ENCODE data around the gene FGA.
A peak's percentile ranks its signal among the peaks of the same experiment; 100 is the strongest.

FGA gene

DNA sequence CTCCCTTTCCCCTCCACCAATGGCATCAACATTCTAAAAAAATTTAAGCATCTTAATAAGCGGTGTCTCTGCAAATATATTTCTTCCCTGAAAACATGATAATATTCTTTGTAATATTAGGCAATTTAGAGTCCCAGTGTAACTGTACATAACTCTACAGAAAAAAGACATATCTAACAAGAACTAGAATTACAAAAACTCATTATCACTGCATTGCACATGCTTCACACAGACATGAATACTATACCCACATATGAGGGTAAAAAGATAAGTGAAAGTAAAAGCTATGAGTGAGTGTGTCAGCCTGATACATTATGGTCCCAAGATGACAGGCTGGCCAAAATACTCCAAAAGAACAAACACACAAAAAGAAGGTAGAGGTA, 30.1 kb downstream of the FGA start:
- TF ChIP-seq, protein P1, sequence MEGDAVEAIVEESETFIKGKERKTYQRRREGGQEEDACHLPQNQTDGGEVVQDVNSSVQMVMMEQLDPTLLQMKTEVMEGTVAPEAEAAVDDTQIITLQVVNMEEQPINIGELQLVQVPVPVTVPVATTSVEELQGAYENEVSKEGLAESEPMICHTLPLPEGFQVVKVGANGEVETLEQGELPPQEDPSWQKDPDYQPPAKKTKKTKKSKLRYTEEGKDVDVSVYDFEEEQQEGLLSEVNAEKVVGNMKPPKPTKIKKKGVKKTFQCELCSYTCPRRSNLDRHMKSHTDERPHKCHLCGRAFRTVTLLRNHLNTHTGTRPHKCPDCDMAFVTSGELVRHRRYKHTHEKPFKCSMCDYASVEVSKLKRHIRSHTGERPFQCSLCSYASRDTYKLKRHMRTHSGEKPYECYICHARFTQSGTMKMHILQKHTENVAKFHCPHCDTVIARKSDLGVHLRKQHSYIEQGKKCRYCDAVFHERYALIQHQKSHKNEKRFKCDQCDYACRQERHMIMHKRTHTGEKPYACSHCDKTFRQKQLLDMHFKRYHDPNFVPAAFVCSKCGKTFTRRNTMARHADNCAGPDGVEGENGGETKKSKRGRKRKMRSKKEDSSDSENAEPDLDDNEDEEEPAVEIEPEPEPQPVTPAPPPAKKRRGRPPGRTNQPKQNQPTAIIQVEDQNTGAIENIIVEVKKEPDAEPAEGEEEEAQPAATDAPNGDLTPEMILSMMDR (IDR thresholded peaks at IDR 0.05; ENCODE audit: unreplicated experiment in 3 of 3), result no peak
- no peaks in the 10 kb centered on the region for H3K27me3 Mint-ChIP-seq (ENCODE audit: low read depth)
- no peaks in the 10 kb centered on the region for H3K36me3 Mint-ChIP-seq (ENCODE audit: low read depth)
- H3K4me1 Mint-ChIP-seq, result no peaks in the 10 kb centered on the region
- H3K27ac Mint-ChIP-seq, result peak overlapping the region in 1 of 3 experiments; percentile 21
- no peak overlapping the region for H3K4me3 Mint-ChIP-seq
- H3K9me3 Mint-ChIP-seq, result no peaks in the 10 kb centered on the region

DNA sequence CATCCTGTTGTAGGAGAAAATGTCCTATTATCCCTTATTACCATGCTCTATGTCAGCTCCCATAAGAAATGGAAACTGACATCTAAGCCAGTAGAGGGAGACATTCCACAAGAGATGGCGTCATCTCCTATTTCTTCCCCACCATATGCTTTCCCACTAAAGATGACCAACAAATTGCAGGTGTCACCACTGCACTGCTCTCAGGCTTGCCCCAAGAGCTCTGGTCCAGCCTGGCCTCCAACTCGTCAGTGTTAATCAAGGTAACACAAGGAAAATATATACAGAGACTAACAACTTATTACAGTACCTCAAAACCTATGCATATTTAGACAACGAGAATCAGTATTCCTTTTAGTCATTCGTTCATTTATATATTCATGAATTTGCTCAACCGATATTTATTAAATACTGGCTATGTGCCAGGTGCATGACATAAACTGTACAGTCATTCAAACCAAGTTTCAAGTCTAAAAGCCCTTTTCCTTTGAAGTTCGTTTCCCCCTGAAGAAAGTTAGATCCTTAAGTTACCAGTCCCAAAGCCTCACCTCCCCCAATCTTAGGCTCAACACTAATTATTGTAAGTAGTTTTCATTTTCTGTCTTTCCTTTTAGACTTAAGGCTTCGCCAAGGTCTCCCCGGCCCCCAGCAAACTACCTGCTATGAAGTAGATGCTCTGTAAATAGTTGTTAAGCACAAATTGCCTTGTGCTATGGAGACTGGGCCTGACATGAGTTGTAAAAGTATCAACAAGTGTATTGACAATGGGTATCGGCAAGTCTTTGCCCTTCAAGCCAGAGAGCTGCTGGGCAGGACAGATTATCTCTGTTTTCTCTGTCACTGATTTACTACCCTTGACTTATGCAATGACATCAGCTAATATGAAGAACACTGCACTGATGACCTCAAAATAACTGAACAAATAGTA, 30.8 kb downstream of the FGA start:
- Mint-ChIP-seq H3K27ac (peak overlapping the region in 1 of 3 experiments; percentile 21), H3K27me3 (ENCODE audit: low read depth) (no peaks in the 10 kb centered on the region), H3K36me3 (ENCODE audit: low read depth) (no peaks in the 10 kb centered on the region), H3K4me1 (no peaks in the 10 kb centered on the region), H3K4me3 (no peak overlapping the region), H3K9me3 (no peaks in the 10 kb centered on the region)
- TF ChIP-seq, protein P1 (IDR thresholded peaks at IDR 0.05; ENCODE audit: unreplicated experiment in 3 of 3), result peak; percentile 41 to 70 (median 49)

GRCh38 chr4:154559141-154559493, 31.4 kb downstream of the FGA start:
- no peak overlapping the region for H3K4me3 Mint-ChIP-seq
- no peaks in the 10 kb centered on the region for H3K27me3 Mint-ChIP-seq (ENCODE audit: low read depth)
- no peaks in the 10 kb centered on the region for H3K9me3 Mint-ChIP-seq
- TF ChIP-seq, protein P1 (IDR thresholded peaks at IDR 0.05; ENCODE audit: unreplicated experiment in 3 of 3), result no peak
- H3K27ac Mint-ChIP-seq, result no peak overlapping the region
- no peaks in the 10 kb centered on the region for H3K36me3 Mint-ChIP-seq (ENCODE audit: low read depth)
- no peaks in the 10 kb centered on the region for H3K4me1 Mint-ChIP-seq

- Mint-ChIP-seq H3K4me1 (peaks cover 21% of the 10 kb centered on the region), H3K27ac (no peak overlapping the region), H3K27me3 (ENCODE audit: low read depth) (no peaks in the 10 kb centered on the region), H3K9me3 (no peaks in the 10 kb centered on the region), H3K36me3 (ENCODE audit: low read depth) (peaks cover 8% of the 10 kb centered on the region), H3K4me3 (peak overlapping the region in 2 of 3 experiments; percentile 46 to 48)
- TF ChIP-seq, protein P1 (IDR thresholded peaks at IDR 0.05; ENCODE audit: unreplicated experiment in 3 of 3), result peak; percentile 87 to 89 (median 89)
Measured at GRCh38 chr4:154551872-154552686, 38.5 kb downstream of the FGA start.

DNA sequence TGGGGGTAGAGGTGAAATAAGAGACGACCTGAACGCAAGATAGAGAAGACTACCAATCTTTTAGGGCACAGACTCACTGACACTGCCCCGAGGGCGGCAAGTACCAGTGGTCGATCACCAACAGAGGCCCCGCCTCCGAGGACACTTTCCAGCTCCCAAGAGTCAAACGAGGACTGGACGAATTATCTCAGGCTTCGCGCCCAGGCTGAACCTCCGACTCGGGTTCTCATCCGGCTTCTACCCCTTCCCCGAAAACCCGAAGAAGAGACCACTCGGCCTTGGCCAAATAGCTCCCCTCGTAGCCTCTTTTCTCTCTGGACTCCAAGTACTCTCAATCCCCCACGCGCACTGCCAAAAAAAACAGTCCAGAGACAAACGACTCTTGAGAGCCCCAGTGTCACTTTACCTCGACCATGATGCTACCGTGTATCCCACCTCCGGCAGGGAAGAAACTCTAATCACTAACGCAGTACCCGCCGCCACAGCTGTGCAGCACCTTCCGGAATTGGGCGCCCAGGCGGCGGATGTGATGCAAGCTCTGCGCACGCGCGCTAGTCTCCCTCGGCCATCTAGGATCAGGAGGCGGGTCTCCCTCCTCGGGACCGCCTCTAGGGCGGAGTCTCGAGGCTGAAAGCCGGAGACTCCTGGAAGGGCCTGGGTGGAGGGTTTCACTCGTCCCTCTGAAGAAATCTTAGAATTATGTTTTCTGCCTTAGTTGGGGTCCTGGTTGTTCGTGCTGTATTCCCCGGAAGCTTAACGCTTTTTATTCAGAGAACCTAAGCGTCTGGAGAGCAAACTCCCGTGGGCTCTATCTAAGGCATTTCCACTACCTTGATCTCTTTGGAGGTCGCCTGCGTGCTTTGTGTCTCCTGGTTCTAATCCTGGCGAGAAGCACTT, 40.4 kb downstream of the FGA start, which contains the start of gene PLRG1:
TSS of gene PLRG1 (minus strand) at position 507 of the 897 bp plus-strand sequence. CDS start at position 415, 92 bp downstream.
- H3K4me1 Mint-ChIP-seq, result peaks cover 21% of the 10 kb centered on the region
- H3K9me3 Mint-ChIP-seq, result no peaks in the 10 kb centered on the region
- peaks cover 18% of the 10 kb centered on the region for H3K36me3 Mint-ChIP-seq (ENCODE audit: low read depth)
- peak within 1 kb of the TSS; percentile 84 to 94 (median 93) for H3K27ac Mint-ChIP-seq
- H3K27me3 Mint-ChIP-seq (ENCODE audit: low read depth), result no peaks in the 10 kb centered on the region
- peak within 1 kb of the TSS; percentile 94 to 98 (median 97) for H3K4me3 Mint-ChIP-seq
- TF ChIP-seq, protein P1 (IDR thresholded peaks at IDR 0.05; ENCODE audit: unreplicated experiment in 3 of 3), result peak in 1 of 3 experiments; percentile 22

Data from nephron (organoid).